ENCODE results near the gene WWC1.
"Not testable (repeated sequence)": the region's sequence is repeated elsewhere in the genome, so short reads cannot be mapped to it uniquely, and the experiment has no call there.

WWC1 gene

DNA sequence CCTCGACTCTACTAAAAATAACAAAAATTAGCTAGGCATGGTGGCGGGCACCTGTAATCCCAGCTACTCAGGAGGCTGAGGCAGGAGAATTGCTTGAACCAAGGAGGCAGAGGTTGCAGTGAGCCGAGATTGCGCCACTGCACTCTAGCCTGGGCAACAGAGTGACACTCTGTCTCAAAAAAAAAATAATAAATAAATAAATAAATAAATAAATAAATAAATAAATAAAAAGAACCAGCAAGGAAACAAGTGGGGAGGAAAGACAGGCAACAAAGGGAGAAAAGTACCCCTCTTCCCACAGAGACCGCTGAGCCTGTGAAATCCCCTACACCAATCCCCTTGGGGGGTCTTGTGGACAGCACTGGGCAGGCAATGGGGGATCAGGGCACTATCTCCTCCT, 4.6 kb upstream of the WWC1 start:
- not testable (repeated sequence) for DNase-seq

DNA sequence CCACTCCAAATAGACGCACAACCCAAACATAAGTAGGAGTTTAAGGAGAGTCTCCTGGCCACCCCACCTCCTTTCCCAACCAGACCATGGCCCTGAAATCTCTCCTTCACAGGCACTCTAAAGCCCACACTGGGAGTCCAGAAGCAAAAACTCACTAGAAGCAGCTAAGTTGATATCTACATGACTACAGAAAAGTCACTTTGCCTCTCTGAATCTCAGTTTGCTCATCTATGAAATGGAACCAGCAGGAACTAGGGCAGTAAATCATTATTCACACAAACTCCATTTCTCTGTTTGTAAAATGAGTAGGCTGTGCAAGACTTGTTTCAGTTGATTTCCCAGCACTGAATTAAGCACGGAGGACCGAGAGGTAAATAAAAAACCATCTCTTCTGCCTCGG, 4.1 kb upstream of the WWC1 start:
- DNase-seq, result no peak

DNA sequence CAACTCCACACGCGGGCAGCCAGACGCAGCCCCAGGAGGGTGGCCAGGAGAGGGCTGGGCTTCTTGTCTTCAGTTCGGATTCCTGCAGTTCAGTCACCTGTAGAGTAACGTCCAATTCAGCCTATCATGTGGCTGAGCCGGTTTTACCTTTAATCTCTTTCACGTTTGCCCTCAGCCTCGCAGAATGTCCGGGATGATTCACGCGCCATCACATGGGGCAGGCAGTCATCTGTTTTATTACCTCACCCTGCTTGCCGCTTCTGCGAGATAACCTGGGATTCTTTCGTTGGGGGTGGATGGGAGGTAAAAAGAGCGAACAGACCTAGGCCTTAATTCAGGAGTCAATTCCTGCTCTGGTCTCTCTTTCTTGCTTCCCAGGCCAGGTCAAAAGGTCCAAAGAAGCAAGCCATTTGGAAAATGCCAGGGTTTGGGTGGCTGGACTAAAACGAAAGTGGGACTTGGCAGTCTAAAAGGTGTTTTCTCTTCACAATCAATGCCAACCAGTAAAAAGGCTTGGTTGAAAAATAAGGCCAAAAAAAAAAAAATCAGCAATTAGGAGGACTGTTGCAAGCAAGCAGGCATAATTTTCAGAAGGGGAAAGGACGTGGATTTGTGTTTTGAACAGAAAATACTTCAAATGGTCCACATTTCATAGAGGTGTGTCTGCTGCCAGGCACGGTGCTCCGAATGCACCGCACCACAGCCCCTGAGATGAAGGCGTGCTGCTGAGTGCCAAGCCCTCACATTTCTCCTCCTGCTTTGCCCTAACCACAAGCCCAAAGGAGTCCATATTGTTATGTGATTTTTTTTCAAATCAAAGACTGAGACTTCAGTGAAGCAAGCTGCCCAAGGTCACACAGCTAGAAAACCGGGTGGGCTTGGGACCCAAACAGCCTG, 2.8 kb upstream of the WWC1 start:
- no peak for DNase-seq

DNA sequence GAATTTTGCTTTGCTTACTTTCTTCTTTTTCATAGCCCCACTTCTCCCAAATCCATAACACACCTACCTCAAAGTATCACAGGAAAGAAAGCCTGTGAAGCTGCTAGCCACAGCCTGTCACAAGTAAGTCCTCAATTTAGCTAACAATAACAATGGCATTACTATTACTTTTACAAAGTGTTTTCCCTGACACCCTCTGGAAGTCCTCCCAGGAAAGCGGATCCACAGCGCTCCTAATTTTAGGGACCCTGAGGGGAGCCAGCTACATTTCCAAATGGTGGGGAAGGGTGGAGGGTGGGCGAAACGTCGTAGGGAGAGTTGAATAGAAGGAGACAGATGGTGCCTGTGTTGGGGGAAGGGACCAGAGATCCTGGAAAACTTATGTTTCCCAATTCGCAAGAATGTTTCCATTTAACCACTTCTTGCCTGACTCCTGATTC, 523 bp upstream of the WWC1 start:
- no peak for DNase-seq

DNA sequence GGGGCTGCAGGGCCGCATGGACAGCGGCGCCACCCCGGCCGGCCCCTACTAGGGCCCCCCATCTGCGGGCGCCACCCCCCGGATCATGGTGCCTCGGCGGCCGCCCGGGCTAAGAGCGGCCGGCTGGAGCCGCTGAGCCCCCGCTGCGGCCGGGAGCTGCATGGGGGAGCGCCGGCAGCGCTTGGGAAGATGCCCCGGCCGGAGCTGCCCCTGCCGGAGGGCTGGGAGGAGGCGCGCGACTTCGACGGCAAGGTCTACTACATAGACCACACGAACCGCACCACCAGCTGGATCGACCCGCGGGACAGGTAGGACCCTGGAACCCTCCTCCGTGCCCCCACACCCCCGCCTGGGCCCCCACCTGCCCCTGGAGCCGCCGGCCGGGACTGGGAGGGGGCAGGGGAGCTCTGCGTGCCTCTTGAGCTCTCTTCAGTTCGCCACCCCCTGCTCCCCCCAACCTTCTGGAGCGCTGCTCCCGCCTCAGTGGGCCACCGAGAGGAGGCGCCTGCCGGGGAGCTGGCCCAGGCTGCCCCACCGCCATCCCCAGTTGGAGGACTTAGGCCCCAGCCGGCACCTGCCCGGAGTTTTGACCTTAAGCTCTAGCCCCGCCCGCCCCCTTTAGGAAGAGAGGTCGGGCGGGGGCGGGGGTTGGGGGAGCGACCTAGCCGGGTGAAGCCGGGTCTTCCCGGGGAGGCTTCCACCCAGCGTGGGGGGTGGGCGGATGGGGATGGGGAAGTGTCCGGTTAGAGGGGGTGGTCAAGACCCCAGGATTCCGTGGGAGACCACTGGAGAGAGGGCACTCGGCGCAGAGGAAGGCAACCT, 730 bp downstream of the WWC1 start:
- no peak for DNase-seq

DNA sequence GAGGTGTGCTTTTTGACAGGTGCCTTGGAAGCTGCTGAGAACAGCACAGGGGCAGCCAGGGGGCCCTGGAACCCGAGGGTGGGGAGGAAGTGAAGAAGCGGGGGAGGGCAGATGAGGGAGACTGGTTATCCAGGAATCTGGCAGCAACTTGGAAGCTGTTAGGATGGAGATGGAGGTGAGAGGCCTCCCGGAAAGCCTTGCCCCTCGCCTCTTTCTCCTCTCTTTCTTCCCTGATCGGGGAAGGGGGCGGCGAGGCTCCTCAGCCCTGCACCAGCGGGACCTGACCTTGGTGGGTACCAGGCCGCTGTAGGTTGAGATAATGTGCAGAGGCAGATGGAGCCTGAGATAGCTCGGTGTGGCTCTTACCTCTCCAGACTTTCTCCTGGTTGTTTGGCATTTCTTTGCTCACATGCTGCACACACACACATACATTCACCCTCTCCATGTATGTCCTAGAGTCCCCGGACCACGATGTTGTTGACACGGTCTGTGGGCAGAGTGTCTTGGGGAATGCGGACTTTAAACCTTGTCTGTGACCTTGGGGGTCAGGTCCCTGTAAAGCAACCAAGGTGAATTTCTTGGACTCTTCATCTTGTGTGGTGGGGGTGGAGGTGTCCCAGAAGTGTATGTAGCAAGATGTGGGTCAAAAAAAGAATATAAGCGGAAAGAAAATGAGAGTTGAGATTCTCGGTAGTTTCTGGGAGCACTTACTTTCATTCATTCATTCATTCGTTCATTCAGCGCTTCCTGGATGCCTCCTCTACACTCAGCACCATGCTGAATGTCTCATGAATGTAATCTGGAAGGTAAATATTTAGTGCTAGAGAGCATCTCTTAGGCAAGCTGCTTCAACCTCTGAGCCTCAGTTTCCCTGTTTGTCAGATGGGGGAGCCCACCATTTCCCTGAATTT, 1.6 kb downstream of the WWC1 start:
- no peak for DNase-seq

DNA sequence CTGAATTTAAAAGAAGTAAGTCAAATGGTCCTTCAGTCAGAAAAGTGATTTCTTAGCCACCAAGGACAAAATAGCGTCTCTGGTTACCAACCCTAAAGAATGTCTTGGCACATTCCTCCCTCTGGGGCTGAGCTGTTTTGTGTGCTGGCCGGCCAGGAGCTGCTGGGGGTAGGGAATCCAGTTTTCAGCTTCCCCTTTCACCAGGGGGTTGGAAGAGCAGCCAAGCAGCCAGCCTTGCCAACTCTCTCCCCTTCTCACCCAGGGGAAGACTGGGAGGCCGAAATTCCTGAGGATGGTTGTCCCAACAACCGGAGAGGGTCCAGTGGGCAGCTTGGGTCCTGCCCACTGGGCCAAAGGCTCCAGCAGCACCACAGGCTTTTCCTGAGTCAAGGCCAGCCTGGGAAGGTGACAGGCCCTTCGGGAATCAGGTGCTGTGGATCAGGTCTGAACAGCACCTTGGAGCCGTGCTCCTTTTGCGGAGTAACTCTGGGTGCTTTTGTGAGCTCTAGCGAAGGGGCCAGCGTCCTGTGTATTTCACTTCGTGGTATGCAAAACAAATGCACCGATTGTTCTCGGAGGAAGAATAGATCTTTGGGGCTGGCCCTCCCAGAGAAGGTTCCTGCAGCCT, 4.2 kb downstream of the WWC1 start:
- DNase-seq, result no peak

DNA sequence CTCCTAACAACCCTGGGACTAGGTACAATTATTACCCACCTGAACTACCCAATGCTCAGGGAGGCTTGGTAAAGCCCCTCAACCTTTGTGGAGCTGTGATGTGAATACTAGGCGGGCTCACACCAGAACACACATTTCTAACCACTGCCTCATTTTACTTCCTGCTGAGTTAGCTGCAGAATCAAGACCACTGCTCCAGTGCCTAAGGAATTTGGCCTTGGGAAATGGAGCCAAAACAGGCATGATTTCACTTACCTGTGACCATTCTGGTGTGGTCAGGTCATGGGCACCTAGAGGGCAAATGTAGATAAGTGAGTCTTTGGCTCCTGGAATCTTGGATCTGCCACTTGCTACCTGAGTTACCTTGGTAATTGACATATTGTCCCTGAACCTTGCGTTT, 5.2 kb downstream of the WWC1 start:
- no peak for DNase-seq

DNA sequence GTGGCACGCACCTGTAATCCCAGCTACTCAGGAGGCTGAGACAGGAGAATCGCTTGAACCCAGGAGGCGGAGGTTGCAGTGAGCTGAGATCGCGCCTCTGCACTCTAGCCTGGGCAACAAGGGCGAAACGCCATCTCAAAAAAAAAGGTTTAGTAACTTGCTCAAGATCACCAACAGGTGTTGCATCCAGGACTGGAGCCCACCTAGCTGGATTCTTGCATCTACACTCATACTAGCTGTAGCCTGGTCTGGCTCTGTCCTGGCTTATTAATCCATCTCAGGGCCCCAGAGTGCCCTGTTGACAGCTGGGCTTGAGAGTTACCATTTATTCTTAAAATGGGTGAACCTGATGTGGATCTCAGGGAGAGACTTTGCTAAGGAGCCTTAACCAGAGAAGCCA, 7.5 kb downstream of the WWC1 start:
- no peak for DNase-seq

DNA sequence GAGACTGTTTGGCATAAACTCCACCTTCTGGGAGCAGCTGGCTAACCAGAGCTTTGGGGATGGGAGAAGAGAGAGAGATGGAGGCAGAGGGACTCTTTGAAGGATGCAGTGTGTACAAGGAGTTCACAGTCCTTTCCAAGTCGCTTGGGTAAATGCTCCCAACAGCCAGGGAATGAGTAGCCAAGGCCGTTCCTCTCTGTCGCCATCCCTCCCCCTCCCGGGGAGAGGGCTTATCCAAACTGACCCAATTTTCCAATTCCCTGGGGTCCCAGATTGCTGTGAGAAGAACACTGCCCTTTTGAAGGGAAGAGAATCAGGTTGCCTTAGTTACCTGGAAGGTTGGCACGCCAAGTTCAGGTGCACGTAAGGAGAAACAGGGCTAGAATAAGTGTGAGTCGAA, 7.9 kb downstream of the WWC1 start:
- no peak for DNase-seq

DNA sequence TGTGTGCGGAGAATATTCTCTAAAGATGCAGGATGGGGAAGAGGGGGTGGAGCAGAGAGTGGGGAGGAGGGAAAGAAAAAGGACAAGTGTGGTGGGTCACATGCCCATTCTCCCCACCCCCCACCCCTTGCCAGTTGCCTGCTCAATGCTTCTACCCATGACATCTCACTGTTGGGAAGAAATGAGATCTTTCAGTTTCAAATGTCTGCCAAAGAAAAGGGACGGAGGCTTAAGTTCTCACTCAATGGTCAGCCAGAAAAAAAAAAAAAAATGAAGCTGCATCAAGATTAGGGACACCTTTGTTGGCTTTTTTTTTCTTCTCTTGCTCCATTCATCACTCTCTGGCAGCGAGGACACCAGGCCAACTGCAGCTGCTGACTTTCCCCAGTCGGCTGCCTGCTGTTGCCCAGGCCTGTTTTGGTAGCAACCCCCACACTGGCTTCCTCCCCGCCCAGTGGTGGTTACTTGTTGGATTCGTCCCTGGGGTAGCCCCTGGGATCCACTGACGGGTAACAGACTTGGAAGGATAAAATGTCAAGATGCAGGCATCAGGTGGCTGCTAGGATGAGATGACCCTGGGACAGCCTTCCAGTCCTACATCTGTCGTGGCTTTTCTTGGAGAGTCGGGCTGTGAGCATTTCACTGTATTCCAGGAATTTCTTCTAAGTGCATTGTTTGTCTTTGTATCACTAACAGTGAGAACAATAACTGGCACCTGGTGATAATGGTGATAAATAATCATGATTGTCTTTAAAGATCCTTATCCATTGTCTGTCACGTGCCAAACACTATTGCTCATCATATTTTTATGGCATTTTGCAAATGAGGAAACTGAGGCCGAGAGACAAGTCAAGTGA, 9.1 kb downstream of the WWC1 start:
- DNase-seq, result no peak

DNA sequence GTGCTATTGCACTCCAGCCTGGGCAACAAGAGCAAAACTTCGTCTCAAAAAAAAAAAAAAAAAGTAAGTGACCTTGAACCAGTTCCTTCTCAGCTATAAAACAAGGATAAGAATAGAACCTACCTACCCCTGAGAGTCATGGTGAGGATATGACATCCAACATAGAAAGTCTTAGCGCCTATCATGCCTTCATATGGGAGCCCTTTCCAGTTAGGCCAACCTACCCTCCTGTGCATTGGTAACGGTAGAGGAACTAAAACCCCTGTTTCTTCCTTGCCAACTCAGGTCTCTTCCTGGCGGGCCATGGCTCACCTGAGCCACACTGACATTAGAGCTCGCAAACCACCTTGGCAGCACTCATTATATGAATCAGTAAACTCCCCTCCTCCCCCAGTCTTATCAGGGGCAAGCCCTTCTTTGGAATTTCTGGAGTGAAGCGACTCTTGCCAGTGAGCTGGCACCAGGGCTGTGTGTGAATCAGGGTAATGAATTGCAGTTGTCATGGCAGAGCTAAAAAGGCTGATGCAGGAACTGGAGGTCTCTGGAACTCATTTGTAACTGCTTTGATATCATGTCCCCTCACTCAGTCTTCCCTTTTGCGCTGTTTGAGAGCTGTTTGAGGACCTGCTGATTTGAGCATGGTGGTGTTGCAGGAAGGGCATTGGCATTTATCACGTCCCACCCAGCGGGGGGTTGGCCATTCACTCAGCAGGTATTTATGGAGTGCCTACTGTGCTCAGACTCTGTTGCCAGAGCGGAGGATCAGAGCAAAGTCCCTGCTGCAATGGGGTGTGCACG, 10.3 kb downstream of the WWC1 start:
- no peak for DNase-seq

DNA sequence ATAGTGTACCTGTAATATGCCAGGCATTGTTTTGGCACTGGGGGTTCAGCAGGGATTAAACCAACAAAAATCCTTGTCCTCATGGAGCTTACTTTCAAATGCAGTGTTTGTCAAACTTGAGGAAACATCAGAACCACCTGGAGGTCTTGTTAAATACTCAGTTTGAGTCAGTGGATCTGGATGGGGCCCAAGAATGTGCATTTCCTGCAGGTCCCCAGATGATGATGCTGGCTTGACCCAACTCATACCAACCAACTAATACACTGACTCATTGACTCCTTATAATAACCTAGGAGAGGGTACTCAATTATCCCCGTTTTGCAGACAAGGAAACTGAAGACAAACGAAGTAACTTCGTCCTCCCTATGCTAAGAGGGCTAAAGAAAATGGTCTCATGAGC, 11.3 kb downstream of the WWC1 start:
- no peak for DNase-seq

DNA sequence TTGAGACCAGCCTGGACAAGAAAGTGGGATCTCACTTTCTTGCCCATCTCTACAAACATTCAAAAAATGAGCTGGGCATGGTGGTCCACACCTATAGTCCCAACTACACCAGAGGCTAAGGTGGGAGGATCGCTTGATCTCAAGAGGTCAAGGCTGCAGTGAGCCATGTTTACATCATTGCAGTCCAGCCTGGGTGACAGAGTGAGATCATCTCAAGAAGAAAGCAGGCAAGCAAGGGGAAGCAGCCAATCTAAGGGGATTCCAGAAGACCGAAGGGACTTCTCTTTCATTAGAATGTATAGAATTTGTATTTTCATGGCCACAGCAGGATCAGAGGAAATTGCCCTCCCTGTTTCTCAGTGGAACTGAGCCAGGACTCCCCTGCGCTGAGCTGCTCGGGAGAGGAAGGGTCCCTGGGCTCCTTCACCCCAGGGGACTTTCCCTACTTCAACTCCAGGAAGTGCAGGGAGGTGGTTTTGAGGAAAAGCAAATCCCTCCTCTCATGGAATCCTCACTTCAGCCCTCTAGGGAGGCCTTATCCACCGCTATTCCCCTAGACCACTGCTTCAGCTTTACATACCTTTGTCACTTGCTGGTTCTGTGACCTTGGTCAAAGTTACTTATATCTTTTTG, 12.1 kb downstream of the WWC1 start:
- DNase-seq, result no peak

DNA sequence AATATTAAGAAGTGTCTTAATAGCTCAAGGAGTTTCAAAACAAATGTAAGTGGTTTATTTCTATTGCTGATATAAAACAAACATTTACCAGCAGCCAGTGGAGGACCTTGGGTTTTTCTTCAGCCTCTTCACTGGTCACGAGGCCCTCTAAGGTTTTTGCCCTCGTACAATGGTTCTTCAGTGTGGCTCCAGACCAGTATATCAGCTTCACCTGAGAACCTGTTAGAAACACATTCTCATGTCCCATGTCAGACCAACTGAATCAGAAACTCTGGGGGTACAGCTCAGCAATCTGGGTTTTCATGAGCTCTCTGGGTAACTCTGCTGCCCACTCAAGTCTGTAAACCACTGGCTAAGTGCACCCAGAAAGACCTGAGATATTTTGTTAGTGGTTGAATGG, 12.9 kb downstream of the WWC1 start:
- no peak for DNase-seq

DNA sequence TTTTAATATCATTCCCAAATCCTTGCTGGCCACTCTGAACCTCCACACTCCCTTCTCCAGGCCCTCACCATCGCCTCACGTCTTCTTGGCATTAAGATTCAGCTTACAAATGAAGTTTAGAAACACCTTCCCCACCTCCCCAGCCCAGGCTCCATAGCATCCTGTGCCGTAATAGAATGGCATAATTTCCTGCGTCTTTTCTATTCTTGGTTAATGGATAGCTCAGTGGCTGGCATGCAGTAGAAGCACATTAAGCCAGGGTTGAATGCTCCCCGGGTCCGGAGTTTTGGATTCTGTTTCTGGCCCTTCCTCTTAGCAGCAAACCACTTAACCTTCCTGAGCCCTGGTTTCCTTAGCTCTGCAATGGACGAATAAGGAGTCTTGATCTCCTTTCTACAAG, 13.8 kb downstream of the WWC1 start:
- no peak for DNase-seq

DNA sequence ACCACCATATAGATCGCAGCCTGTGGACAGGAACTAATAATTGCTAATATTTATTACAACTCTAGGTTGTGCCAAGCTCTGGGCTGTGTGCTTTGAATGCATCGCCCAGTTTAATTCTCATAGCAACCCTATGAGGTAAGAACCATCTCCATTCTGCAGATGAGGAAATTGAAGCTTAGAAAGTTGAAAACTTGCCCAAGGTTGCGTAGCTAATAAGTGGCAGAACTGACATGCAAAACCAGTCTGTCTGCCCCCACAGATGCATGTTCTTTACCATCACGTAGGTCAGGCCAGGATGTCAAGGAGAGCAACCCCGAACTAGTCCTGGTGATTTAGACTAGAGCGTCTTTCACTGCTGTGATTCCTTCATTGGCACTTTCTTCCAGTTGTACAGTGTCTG, 15.6 kb downstream of the WWC1 start:
- no peak for DNase-seq

DNA sequence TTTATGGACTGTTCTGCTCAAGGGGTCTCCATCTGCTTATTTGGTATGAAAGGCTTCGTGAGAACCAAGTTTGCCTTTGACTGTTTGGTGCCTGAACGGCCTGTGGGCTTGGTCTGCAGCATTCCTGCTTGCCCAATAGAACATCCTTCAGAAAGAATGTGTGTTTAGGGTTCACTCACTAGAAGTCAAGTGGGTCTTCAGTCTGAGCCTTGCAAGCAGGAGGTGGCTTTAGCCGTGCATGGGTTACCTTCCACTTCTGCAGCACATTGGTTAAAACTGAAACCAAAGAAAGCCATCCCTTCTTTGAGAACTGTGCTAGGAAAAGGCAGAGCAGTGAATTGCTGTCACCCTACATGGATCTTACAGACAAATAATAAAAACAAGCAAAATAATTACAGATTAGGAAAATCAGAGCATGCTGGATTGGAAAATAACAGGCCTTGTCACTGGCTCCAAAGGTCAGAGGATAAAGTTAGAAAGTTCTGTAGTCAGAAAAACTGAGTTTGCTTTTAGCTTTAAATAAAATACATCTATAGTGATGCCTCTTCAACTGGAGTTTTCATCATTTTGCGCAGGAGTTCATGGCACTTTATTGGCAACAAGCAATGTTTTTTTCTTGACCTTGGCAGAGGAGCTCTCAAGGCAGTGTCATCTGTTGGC, 16.6 kb downstream of the WWC1 start:
- no peak for DNase-seq

DNA sequence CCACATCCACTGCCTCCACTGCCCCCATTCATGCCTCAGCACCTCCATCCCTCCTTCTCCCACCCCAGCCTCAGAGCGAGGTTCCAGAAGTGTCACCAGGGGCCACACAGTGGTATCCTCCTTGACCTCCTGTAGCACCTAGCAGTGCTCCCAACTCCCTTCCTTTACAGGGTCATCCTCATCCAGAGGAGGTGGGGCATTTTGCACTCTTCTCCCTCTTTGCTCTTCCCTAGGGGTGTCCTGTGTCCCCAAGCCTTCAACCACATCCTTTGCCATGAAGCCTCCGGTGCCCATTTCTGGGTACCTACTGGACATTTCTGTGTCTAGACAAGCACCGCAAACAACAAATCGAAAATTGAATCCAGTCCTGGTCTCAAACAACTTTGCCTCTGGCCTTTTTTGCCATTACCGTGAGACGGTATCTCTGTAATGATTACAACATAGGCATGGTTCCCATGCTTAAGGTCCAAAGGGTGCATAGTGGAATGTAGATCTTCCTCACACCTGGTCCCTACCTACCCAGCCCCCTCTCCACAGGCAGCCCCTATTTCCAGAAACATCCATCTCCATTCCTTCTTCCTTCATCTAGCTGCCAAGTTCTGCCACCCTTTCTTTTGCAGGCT, 17.6 kb downstream of the WWC1 start:
- DNase-seq, result no peak
